B cell (primary cell): Measurements from ENCODE around the gene GRPEL1. TPM values are rescaled to one million over a fixed set of nuclear protein-coding genes. Genes with fewer than 3 reads are reported as not detected.

Experiments used
- ATAC-seq: fragments of 200-7000 bp; cut with Tn5 transposase; one replicate; pipeline ENCODE4 v1.10.0; 2021; ENCODE audit warnings: low read depth, mild to moderate bottlenecking, moderate number of reproducible peaks, moderate library complexity
- CTCF ChIA-PET: fragments of 350-600 bp; sonication (Branson Sonifier 250); formaldehyde crosslinking; loops from one replicate; lab custom pipeline; 2021; ENCODE audit warnings: antibody characterized with exemption, inconsistent platforms; lab: Charles Lee
- POLR2A ChIA-PET: fragments of 350-600 bp; sonication (Branson Sonifier 250); formaldehyde crosslinking; loops from one replicate; lab custom pipeline; 2021; ENCODE audit warnings: antibody characterized with exemption; lab: Charles Lee
- DNase-seq: peaks from one replicate; pipeline ENCODE4 v3.0.0; 2013
- H2AFZ ChIP-seq: 2 replicates; pipeline ENCODE4 v1.6.1; 2012; ENCODE audit warnings: mild to moderate bottlenecking, low read depth, low read length; ENCODE audit not compliant: insufficient read depth, poor library complexity, severe bottlenecking
- H3K27ac ChIP-seq, 2 donors: 1 replicate in 1 of 2; 2 replicates in 1 of 2; pipeline ENCODE4 v1.5.1; 2012 to 2013; ENCODE audit warnings: low read length in 2 of 2, mild to moderate bottlenecking in 2 of 2, moderate library complexity in 1 of 2
- H3K27me3 ChIP-seq, 4 experiments: fragments of 200-600 bp in 1 of 4; sonication (generic) in 1 of 4; replicated peaks in 1 of 4; 1 replicate in 2 of 4; 2 replicates in 2 of 4; pipeline versions ENCODE4 v1.6.1 to v1.7.0; 2013 to 2016; ENCODE audit warnings: low read length in 3 of 4, mild to moderate bottlenecking in 2 of 4, mixed read lengths in 1 of 4, moderate library complexity in 1 of 4; ENCODE audit not compliant: insufficient read depth in 4 of 4, control insufficient read depth in 3 of 4; ENCODE audit errors: control extremely low read depth in 1 of 4
- H3K36me3 ChIP-seq, 2 experiments: replicated peaks in 1 of 2; 1 replicate in 1 of 2; 2 replicates in 1 of 2; pipeline versions ENCODE4 v1.6.1 to v1.7.1; 2013; ENCODE audit warnings: low read length in 1 of 2; ENCODE audit not compliant: insufficient read depth in 2 of 2, control insufficient read depth in 1 of 2; ENCODE audit errors: control extremely low read depth in 1 of 2, extremely low read depth in 1 of 2
- H3K4me1 ChIP-seq, 2 donors: fragments of 200-600 bp in 1 of 2; sonication (generic) in 1 of 2; 1 replicate in 1 of 2; 2 replicates in 1 of 2; pipeline versions ENCODE4 v1.5.1 to v1.6.1; 2013 to 2017; ENCODE audit warnings: low read length in 2 of 2; ENCODE audit not compliant: control insufficient read depth in 2 of 2, insufficient read depth in 2 of 2
- H3K4me2 ChIP-seq: replicated peaks from 2 replicates; pipeline ENCODE3; 2012; ENCODE audit warnings: mild to moderate bottlenecking, low read depth, low read length; ENCODE audit not compliant: poor library complexity, severe bottlenecking
- H3K4me3 ChIP-seq, 5 experiments: fragments of 200-600 bp in 1 of 5; sonication (generic) in 1 of 5; 1 replicate in 3 of 5; 2 replicates in 2 of 5; pipeline versions ENCODE4 v1.5.1 to v1.7.0; 2011 to 2016; ENCODE audit warnings: low read length in 4 of 5, mild to moderate bottlenecking in 4 of 5, low read depth in 2 of 5, control low read depth in 1 of 5, moderate library complexity in 1 of 5; ENCODE audit not compliant: insufficient read depth in 1 of 5; ENCODE audit errors: control extremely low read depth in 1 of 5, extremely low read depth in 1 of 5
- H3K79me2 ChIP-seq: fragments of 200-600 bp; sonication (generic); one replicate; pipeline ENCODE4 v1.6.0; 2016; ENCODE audit warnings: low read length; ENCODE audit not compliant: control insufficient read depth, insufficient read depth
- H3K9ac ChIP-seq: fragments of 200-600 bp; sonication (generic); 2 replicates; pipeline ENCODE4 v1.6.1; 2017; ENCODE audit warnings: mild to moderate bottlenecking, low read length, moderate library complexity
- H3K9me3 ChIP-seq, 3 donors: one replicate each; pipeline versions ENCODE4 v1.6.1 to v1.7.1; 2013; ENCODE audit warnings: low read length in 2 of 3; ENCODE audit not compliant: control insufficient read depth in 2 of 3, insufficient read depth in 1 of 3; ENCODE audit errors: control extremely low read depth in 1 of 3
- H4K20me1 ChIP-seq: 2 replicates; pipeline ENCODE4 v1.6.0; 2012; ENCODE audit warnings: mild to moderate bottlenecking, low read length; ENCODE audit not compliant: insufficient read depth, control insufficient read depth, poor library complexity, severe bottlenecking
- H3K27ac Mint-ChIP-seq: one replicate; pipeline ENCODE4 v1.8.0; 2021; ENCODE audit warnings: mixed read lengths
- H3K27me3 Mint-ChIP-seq: one replicate; pipeline ENCODE4 v1.8.0; 2021; ENCODE audit warnings: mixed read lengths
- H3K4me1 Mint-ChIP-seq: one replicate; pipeline ENCODE4 v1.8.0; 2021; ENCODE audit warnings: mixed read lengths
- H3K4me3 Mint-ChIP-seq: one replicate; pipeline ENCODE4 v1.8.0; 2021; ENCODE audit warnings: mixed read lengths
- H3K9me3 Mint-ChIP-seq: one replicate; pipeline ENCODE4 v1.8.0; 2022; ENCODE audit warnings: mixed read lengths; ENCODE audit not compliant: insufficient read depth
- CTCF ChIP-seq: fragments of 200-600 bp; IDR thresholded peaks from one replicate; pipeline ENCODE4 v1.8.0; 2022; ENCODE audit warnings: antibody characterized with exemption, mild to moderate bottlenecking
- EZH2 ChIP-seq: IDR thresholded peaks from 2 replicates; pipeline ENCODE4 v1.6.1; 2012; ENCODE audit warnings: borderline replicate concordance, low read depth, mild to moderate bottlenecking, moderate library complexity, low read length; ENCODE audit not compliant: insufficient read depth, poor library complexity, severe bottlenecking
- WGBS: methylation state at CpG from one replicate; pipeline ENCODE4 v1.1.5; 2013; ENCODE audit warnings: missing lambda C conversion rate; ENCODE audit not compliant: insufficient coverage; 5-methylcytosine and 5-hydroxymethylcytosine counted together
- intact Hi-C: fragments of 100-400 bp; cut with micrococcal nuclease; formaldehyde crosslinking; loops from one replicate; pipeline ENCODE4 v1.10.0; 2022
- polyA plus RNA-seq: library from polyadenylated mRNA; depleted of rRNA; stranded (reverse); fragments of >200 nt; gene quantifications from 2 replicates; pipeline ENCODE4 v1.2.3, GENCODE V29; 2012
- total RNA-seq, 2 donors: library from RNA; stranded (reverse); fragments of 120-200 nt in 1 of 2; gene quantifications; 1 replicate in 1 of 2; 2 replicates in 1 of 2; pipeline versions ENCODE4 v1.2.3 to v1.2.4, GENCODE V29; 2013 to 2022

The GRPEL1 gene
- total and polyA plus RNA-seq, 2 donors (not counting 1 experiment from before 2014, with no cell fraction given), result 15.0 to 26.0 TPM

DNA sequence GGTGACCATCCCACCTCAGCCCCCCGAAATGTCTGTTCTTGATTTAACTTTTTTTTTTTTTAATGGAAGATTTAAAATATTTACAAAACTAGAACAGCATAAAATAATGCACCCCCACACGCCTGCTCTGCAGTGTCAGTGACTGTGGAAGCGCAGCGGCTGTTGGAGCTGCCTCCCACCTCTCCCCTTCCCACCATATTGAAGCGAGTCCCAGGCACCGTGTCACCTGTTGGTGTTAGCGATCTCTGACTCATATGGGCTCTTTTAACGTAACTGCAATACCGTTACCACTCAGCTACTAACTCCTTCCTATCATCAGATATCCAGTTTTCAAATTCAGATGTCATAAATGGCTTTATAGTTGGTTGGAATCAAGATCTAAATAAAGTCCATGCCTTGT lies 41.8 kb downstream of the GRPEL1 start:
- no peak overlapping the region for H3K4me2 ChIP-seq
- POLR2A ChIA-PET, result no interaction called here
- H4K20me1 ChIP-seq, result peaks cover 12% of the 10 kb centered on the region
- no peak overlapping the region for H2AFZ ChIP-seq
- no peak for DNase-seq
- intact Hi-C loops, result no loop called here
- H3K36me3 ChIP-seq, result peaks cover 0 to 80% of the 10 kb centered on the region in 2 experiments
- no peaks in the 10 kb centered on the region for H3K27me3 ChIP-seq
- Mint-ChIP-seq H3K4me1 (peaks cover 2% of the 10 kb centered on the region), H3K9me3 (no peaks in the 10 kb centered on the region), H3K27me3 (no peaks in the 10 kb centered on the region), H3K4me3 (no peak overlapping the region), H3K27ac (no peak overlapping the region)
- H3K4me1 ChIP-seq, result no peaks in the 10 kb centered on the region
- H3K9ac ChIP-seq, result no peak overlapping the region
- no peak for ATAC-seq
- no peak for TF ChIP-seq EZH2
- TF ChIP-seq CTCF, result no peak
- no peak overlapping the region for H3K27ac ChIP-seq
- no peak overlapping the region for H3K4me3 ChIP-seq
- CTCF ChIA-PET, result no interaction called here
- H3K79me2 ChIP-seq, result peaks cover 7% of the 10 kb centered on the region
- H3K9me3 ChIP-seq, result no peaks in the 10 kb centered on the region
- WGBS, result 100% methylated on average over 5 of the region's 9 CpGs

DNA sequence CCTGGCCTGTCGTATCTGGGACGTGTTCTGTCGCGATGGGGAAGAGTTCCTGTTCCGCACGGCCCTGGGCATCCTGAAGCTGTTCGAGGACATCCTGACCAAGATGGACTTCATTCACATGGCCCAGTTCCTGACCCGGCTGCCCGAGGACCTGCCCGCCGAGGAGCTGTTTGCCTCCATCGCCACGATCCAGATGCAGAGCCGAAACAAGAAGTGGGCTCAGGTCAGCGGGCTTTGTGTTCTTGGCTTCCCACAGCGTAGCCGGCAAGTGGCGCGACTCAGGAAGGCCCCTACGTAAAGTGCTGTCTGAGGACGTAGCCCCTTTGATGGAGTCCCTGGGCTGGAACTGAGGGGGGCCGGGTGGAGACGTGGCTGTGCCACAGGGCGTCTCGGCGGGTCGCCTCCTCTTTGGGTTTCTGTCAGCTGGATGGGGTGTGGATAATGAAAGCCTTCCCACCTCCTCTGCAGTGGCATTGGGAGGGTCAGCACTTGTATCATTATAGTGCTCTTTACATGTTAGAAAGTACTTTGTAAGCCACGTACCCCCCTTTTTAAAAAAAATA lies 42.7 kb downstream of the GRPEL1 start:
- intact Hi-C loops, result no loop called here
- Histone ChIP-seq H3K27ac (no peak overlapping the region), H3K36me3 (peaks cover 0 to 78% of the 10 kb centered on the region in 2 experiments), H3K4me1 (no peaks in the 10 kb centered on the region), H3K27me3 (no peaks in the 10 kb centered on the region), H3K9me3 (no peaks in the 10 kb centered on the region), H3K4me2 (no peak overlapping the region), H3K79me2 (peaks cover 10% of the 10 kb centered on the region), H3K4me3 (no peak overlapping the region), H2AFZ (no peak overlapping the region), H3K9ac (no peak overlapping the region), H4K20me1 (peaks cover 16% of the 10 kb centered on the region)
- 95% methylated on average over 26 of the region's 28 CpGs for WGBS
- ATAC-seq (no peak), DNase-seq (no peak)
- Mint-ChIP-seq H3K9me3 (no peaks in the 10 kb centered on the region), H3K4me1 (peaks cover 2% of the 10 kb centered on the region), H3K4me3 (no peak overlapping the region), H3K27me3 (no peaks in the 10 kb centered on the region), H3K27ac (no peak overlapping the region)
- no peak for TF ChIP-seq CTCF
- TF ChIP-seq EZH2, result no peak
- ChIA-PET CTCF (no interaction called here), POLR2A (no interaction called here)
